Nucleus accumbens (tissue), 56 donors: Measurements from ENCODE around the gene TNRC6B.
A peak's percentile ranks its signal among the peaks of the same experiment; 100 is the strongest.

Source experiments
- DNase-seq, 56 donors: peaks; one replicate each; lab custom pipeline; 2025; lab: John Stamatoyannopoulos, UW

TNRC6B gene

GRCh38 chr22:40322818-40323447 lies 145.2 kb downstream of the TNRC6B start:
- no peak for DNase-seq

DNA sequence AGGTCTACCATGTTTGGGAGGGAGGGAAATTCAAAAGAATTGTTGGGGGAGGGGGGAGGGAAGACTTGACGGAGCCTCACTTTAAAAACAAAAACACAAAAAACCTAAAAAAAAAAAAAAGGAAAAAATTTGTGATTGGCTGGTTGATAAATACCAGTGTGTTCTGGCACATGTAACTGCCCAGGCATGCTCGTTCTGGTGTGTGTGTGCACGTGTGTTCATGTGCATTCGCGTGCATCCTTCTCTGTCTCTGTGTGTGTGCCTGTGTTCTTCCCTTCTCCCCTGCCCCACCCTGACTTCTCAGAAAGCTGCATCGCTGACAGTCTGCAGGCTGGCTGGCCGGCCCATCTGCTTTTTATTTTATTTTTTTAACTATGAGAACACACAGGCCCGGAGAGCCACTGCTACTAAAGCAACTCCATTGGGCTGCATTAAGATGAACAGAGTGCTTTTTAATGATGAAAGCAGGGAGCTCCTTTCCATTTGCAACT lies 146.0 kb downstream of the TNRC6B start:
- DNase-seq, result no peak

GRCh38 chr22:40324468-40325305 lies 147.0 kb downstream of the TNRC6B start:
- no peak for DNase-seq

GRCh38 chr22:40325315-40325714 lies 147.6 kb downstream of the TNRC6B start:
- DNase-seq, result no peak

GRCh38 chr22:40326905-40327735 lies 149.4 kb downstream of the TNRC6B start:
- no peak for DNase-seq

GRCh38 chr22:40328546-40329456 lies 151.1 kb downstream of the TNRC6B start:
- peak in 2 of 56 donors; percentile 11 to 61 for DNase-seq

DNA sequence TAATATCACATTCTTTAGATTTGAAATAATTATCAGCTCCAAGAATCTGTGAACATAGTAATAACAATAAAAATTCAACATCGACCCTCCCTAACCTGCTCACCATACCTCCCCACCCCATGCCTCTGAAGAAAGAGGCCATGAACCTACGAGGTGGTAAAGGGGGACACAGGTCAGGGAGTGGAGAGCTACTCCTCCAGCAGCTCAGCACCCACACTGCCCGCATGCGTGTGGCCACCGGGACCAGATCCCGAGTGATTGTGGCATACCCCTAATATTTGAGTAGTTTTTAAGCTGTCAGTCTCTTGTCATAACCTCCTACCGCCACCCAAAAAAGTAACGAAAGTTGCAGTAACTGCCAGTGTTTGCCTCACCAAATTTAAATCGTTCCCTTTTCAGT lies 151.7 kb downstream of the TNRC6B start:
- DNase-seq, result no peak

- no peak for DNase-seq
Observed at GRCh38 chr22:40330086-40330485, 152.4 kb downstream of the TNRC6B start.

GRCh38 chr22:40330615-40331014 lies 152.9 kb downstream of the TNRC6B start:
- DNase-seq, result no peak

DNA sequence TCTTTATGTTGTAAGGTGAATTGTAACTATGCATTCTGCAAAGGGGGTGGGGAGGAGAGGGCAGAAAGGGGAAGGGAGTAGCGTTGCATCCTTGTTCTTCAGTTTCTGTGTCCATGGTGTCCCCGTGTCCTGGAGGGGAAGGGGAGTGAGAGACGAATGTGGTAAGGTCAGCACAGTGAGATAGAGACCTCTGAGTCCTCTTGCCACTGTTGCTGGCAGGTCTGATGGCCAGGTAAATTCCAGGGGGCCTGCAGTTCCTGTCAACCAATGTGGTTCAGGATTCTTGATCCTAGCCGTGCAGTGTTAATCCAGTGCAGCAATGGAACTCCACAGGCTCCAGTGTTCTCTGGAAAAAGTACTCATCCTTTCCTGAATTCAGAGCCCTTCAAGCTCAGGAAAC lies 154.0 kb downstream of the TNRC6B start:
- no peak for DNase-seq

DNA sequence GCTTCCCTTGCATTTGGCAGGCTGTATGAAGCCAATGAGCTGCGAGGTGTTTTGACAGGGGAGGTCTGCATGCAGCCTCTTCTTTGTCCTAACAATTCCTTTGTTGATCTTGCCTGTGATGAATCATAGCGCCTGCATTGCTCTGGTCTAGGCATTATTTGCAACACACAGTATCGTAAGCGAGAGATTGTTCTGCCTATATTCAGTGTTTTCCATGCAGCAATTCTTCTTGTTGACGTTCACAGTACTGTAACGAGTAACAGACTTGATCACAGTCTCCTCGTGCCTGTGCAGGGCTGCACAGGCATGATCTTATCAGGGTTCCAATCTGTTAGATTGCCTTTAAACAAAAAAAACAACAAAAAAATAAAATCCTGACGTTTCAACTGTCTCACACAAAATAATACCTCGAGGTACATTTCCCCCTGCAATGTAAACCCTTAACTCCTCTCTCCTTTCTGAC lies 154.6 kb downstream of the TNRC6B start:
- peak in 1 of 56 donors; percentile 22 for DNase-seq

DNA sequence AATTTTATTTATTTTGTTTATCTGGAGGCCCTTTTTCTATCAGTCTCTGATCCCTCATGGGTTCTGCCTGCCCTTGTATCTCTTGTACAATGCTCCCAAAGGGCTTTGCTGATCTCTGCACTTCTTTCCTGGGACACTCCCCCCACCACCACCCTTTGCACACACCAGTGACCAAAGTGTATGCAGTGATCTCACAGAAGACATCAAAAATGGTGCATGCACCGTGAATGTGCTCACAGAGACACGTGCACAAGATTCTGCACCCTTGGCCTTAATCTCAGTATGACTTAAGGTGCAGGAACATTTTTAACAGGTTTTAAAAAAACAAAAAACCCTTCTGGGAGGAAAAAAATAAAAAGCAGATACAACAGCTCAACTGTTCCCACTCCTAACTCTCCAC lies 156.3 kb downstream of the TNRC6B start:
- DNase-seq, result no peak

DNA sequence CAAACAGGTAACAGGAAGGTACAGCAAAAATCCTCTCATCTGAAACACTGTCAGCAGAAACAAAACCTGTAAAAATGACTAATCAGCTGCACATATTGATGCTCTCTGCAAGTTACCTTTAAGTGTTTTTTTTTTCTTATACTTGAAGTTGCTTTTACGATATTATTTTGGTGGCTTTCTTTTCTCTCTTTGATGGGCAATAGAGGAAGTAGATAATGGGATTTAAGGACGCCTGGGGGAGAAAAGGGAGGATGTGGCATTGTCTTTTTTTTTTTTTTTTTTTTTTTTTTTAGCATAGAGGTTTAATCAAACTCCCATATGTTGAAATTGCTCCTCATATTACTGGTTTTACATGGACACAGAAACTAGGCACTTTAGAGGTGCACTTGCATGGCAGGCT lies 157.2 kb downstream of the TNRC6B start:
- DNase-seq, result no peak

DNA sequence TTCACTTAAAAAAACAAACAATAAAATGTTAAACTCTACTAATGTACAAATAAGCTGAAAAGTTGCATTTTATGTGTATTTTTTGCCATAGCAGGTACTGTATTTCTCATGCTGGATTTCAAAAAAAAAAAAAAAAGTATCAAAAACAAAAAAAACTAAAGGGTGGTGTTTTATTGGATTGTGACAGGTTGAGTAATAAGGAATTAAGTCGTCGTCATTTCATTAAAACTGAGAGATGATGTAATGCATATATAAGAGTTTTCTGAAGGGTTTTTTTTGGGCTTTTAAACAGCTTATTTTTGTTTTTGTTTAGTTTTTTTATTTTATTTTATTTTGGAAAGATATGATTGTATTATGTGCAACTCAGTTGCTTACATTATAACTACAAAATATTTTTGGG lies 157.6 kb downstream of the TNRC6B start:
- no peak for DNase-seq

- no peak for DNase-seq
Observed at GRCh38 chr22:40340044-40340443, 162.3 kb downstream of the TNRC6B start.

GRCh38 chr22:40341604-40342003 lies 163.9 kb downstream of the TNRC6B start:
- no peak for DNase-seq

- no peak for DNase-seq
Observed at GRCh38 chr22:40342521-40342920, 164.8 kb downstream of the TNRC6B start.

DNA sequence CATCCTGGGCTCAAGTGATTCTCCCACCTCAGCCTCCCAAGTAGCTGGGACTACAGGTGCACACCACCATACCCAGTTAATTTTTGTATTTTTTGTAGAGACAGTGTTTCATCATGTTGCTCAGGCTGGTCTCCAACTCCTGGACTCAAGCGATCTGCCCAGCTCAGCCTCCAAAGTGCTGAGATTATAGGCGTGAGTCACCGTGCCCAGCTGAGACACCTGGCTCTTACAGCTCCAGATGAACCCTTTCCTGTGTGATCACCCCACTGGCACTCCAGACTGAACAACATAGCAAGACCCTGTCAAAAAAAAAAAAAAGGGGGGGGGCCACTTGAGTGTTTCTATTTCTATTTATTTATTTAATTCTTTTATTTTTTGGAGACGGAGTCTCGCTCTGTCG lies 167.5 kb downstream of the TNRC6B start:
- no peak for DNase-seq

DNA sequence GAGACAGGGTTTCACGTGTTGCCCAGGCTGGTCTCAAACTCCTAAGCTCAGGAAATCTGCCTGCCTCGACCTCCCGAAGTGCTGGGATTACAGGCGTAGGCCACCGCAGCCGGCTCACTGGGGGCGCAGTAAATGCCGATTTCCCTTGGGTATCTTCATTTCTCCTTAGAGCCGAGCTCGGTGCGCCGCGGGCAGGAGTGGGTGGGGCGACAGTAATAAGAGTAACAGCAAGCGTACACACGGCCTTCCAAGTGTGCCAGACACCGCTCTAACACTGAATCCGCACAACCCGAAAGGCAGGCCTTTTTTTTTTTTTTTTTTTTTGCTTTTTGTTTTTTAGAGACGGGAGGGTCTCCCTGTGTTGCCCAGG lies 168.1 kb downstream of the TNRC6B start:
- peak in 8 of 56 donors; percentile 28 to 57 (median 42) for DNase-seq
